D721Med (cell line): Measurements from ENCODE around the gene NEMP1.

Source experiments
- DNase-seq: peaks from one replicate; pipeline ENCODE4 v3.0.0; 2011; ENCODE audit warnings: low spot score; ENCODE audit not compliant: insufficient read length
- FAIRE-seq: peaks from 2 replicates; lab custom pipeline; 2011; peaks lifted over from hg19 to GRCh38; lab: Jason Lieb, UNC
- TF ChIP-seq, protein P1 (sequence below): IDR thresholded peaks from 2 replicates; pipeline ENCODE4 v1.5.1; 2012; ENCODE audit warnings: mild to moderate bottlenecking, control low read depth; ENCODE audit not compliant: insufficient read depth; ENCODE audit errors: missing control alignments

NEMP1 gene

DNA sequence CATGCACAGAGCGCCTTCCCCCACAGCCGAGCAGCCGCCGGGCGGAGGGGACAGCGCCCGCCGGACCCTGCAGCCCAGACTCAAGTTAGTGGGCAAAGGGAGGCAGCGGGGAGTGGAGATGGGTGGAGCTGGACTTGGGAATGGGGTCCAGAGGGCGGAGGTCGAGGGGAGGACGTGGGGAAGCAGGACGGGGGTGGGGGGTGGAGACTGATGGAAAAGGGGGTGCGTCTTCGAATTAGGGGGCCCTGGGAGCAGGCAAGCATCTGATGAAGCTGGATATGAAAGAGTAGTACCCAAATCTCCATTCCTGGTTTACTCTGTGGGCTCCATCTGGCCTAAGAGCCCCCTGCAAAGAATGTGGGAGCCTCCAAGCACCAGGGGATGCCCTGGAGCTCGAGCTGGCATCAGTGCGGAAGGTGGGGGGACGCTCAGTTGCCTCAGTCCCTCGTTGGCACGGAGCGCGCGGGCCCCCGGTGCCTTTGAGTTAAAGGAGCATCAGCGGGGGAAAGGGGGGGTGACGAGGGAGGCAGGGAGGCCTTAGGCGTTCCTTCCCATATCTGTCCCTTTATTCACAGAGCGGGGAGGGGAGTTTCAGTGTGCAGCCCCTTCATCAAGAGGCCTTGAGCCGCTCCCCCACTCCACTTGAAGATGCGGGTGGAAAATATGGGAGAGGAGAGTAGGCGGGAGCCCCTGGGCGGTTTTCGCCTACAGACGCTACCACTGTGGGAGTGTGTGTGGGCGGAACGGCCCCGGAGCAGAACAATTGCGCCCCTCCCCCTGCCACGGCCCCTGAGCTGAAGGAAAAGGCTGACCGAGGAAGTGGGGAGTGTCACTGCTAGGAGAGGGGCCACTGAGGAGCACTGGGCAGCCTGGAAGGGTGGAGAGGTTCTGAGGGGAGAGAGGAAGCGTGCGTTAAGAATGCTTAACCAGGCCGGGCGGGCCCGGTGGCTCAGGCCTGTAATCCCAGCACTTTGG is 11.0 kb upstream of the NEMP1 start:
- DNase-seq: no peak
- FAIRE-seq: no peak
- TF ChIP-seq, protein P1, sequence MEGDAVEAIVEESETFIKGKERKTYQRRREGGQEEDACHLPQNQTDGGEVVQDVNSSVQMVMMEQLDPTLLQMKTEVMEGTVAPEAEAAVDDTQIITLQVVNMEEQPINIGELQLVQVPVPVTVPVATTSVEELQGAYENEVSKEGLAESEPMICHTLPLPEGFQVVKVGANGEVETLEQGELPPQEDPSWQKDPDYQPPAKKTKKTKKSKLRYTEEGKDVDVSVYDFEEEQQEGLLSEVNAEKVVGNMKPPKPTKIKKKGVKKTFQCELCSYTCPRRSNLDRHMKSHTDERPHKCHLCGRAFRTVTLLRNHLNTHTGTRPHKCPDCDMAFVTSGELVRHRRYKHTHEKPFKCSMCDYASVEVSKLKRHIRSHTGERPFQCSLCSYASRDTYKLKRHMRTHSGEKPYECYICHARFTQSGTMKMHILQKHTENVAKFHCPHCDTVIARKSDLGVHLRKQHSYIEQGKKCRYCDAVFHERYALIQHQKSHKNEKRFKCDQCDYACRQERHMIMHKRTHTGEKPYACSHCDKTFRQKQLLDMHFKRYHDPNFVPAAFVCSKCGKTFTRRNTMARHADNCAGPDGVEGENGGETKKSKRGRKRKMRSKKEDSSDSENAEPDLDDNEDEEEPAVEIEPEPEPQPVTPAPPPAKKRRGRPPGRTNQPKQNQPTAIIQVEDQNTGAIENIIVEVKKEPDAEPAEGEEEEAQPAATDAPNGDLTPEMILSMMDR: no peak

DNA sequence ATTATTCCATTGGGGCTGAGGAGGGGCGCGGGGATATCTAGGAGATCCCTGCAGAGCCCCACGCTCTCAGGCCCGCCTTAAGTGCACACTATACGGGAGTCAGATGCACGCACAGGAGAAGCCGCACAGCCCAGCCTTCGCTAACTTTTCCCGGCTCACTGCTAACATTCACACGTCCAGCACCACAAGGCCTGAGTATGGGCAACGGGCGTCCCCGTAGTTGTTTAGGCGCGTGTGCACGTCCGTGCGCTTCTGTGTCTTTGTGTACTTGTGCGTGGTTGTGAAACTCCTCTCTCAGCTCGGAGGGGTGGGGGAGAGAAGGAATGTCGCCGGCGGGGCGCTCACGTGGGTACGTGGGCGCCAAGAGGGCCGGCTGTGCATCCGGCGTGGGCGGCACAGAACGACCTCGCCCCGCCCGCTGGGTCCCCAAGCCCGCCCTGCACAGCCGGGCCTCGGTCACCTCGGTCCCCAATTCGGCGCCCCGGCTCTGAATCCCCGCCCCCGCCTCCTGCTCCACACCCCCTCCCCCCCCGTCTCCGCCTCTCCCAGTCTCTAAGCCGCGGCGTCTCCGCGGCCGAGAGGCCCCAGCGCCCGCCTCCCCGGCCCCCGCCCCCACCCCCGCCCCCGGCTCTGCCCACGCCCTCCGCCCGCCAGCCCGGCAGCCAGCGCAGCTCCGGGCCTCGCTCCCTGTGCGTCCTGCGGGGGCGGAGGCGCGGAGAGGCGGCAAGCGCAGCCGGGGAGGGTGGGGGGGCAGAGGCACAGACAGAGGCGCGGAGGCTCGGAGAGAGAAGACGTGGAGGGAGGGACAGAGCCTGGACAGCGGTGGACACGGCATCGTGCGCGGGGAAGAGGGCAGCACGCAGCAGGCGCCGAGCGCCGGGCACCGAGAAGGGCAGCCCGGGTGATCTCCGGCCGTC is 10.0 kb upstream of the NEMP1 start, which contains the start of gene NAB2:
Gene NAB2, plus strand, starts transcription at position 761 of the 917 bp plus-strand sequence. CDS start 158 bp downstream, outside the sequence.
- FAIRE-seq: no peak
- TF ChIP-seq, protein P1: no peak
- peak; percentile 73 for DNase-seq

DNA sequence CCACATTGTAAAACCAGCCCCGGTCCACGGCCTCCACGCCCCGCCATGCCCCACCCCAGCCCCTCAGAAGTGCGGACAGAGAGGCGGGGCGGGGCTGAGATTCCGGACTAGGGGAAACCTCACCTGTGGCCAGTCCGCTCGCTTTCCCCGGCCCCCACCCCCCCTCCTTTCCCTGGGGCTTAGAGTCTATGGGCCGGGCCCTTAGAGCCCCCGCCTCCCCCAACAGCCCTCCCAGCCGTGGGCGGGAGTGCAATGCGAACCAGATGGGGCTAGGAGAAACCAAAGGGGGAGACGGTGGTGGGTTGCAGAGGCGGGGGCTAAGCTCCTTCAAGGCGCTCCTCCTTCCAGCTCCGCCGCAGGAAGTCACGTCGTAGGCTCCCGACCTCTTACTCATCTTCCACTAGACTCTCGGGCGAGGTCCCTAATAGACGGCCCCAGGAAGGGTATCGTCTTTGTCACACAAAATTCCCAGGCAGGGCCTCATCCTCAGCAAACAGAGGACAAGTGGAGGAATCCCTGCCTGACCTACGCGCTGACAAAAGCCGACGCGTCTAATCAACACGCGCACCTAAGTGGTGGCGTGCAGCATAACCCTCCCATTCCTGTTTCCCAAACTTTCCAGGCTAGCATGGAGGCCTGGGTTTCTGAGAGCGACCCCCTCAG is 9.2 kb upstream of the NEMP1 start:
- TF ChIP-seq, protein P1: no peak
- FAIRE-seq: no peak
- DNase-seq: peak; percentile 21

DNA sequence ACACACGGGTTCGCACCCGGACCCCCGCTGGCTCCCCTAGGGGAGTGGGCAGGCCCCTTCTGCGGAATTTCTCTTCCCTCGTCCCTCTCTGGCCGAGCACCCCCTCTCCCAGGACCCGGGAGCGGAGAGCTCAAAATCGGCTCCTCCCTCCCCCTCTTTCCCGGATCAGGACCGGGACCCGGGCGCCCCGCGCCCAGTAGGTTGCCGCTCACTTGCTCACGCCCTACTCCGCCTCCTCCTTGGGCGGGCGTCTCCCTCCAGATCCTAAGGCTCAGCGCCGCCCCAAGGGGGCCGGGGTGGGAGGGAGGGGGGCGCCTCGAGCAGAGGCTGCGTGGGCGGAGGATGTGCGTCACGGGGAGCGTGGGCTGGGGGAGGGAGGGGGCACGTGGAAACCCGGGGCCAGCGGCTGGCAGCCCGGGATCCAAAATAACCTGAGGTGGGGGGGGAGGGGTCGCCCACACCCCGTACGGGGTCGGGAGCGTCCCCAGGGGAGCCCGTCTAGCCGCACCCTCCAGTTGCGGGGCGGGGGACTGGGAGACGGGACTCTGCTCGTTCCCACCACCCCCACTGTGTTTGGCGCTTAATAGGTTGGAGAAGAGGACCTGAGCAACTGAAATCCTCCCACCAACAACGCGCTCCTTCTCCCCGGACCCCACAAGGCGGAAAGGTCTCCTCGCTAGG is 8.6 kb upstream of the NEMP1 start:
- FAIRE-seq: no peak

DNA sequence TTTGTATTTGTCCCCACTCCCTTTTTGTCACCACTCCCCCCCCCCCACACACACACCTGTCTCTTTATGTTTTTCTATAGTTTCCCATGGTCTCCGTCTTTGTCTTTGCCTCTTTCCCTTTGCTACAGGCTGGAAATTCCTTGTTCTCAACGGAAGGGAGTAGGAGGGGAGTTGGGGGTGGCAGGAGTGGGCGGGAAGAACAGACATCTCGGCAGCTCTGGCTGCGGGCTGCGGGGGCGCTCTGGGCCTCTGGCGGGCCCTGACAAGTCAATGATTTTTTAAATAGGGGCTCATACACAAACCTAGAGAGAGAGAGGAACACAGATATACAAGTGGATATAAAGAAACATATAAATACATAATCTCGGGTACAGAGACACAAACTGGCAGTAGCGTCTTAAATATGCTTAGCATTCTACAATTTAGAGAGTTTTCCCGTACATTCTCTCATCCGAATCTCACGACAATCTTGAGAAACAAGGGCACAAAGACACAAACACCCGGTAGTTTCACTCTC is 8.0 kb upstream of the NEMP1 start:
- DNase-seq (no peak), FAIRE-seq (no peak)
- TF ChIP-seq, protein P1: peak; percentile 38

More for the DNA sequence above, 8.6 kb upstream of the NEMP1 start:
- peak; percentile 54 for DNase-seq
- TF ChIP-seq, protein P1: no peak

DNA sequence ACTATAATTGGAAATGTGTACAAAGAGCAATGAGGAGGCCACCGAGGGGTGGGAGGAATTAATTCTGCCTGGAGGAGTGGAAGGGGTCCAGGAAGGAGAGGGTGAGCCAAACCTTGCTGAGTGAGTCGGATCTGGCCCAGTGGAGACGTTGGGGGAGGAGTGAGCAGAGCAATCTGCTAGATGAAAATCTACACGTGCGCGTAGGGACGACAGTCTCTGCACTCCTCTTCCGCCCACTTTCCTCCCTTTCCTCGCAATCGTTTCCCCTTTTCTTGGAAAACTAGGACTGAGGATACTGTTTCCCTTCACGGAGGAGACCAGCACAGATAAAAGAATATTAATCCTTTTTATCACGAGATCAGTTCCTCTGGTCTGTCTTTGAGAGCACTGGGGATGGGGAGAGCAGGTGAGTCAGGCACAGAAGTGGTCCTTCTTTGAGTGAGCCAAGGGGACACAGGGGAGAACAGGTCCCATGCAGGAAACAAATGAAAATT is 7.5 kb upstream of the NEMP1 start:
- DNase-seq: no peak
- FAIRE-seq: no peak
- TF ChIP-seq, protein P1: no peak
